ENCODE measurements around the gene F12.

F12 gene

GRCh38 chr5:177434942-177435738, 25.8 kb upstream of the F12 start:
- no peak overlapping the region for H3K4me3 ChIP-seq (ENCODE audit: low read depth, low read length)
- DNase-seq (ENCODE audit: low read depth): peak; percentile 1
- TF ChIP-seq MAX (IDR thresholded peaks at IDR 0.05; ENCODE audit: low read depth, low read length): no peak
- TF ChIP-seq MYC (IDR thresholded peaks at IDR 0.05; ENCODE audit: low read depth, low read length): no peak
- TF ChIP-seq POLR2A (IDR thresholded peaks at IDR 0.05; ENCODE audit: extremely low read depth, insufficient read length): no peak
- no peak for TF ChIP-seq CTCF (IDR thresholded peaks at IDR 0.05; ENCODE audit: low read depth, low read length)

- H3K4me3 ChIP-seq (ENCODE audit: low read depth, low read length): no peak overlapping the region
- TF ChIP-seq MYC (IDR thresholded peaks at IDR 0.05; ENCODE audit: low read depth, low read length): no peak
- no peak for TF ChIP-seq MAX (IDR thresholded peaks at IDR 0.05; ENCODE audit: low read depth, low read length)
- no peak for TF ChIP-seq CTCF (IDR thresholded peaks at IDR 0.05; ENCODE audit: low read depth, low read length)
- no peak for TF ChIP-seq POLR2A (IDR thresholded peaks at IDR 0.05; ENCODE audit: extremely low read depth, insufficient read length)
- peak; percentile 1 for DNase-seq (ENCODE audit: low read depth)
These were observed 25.1 kb upstream of the F12 start for GRCh38 chr5:177434437-177434836.

GRCh38 chr5:177433658-177434217, 24.4 kb upstream of the F12 start:
- H3K4me3 ChIP-seq (ENCODE audit: low read depth, low read length): no peak overlapping the region
- TF ChIP-seq POLR2A (IDR thresholded peaks at IDR 0.05; ENCODE audit: extremely low read depth, insufficient read length) (no peak), MYC (IDR thresholded peaks at IDR 0.05; ENCODE audit: low read depth, low read length) (no peak), MAX (IDR thresholded peaks at IDR 0.05; ENCODE audit: low read depth, low read length) (no peak), CTCF (IDR thresholded peaks at IDR 0.05; ENCODE audit: low read depth, low read length) (no peak)
- DNase-seq (ENCODE audit: low read depth): peak; percentile 1

GRCh38 chr5:177432839-177433657, 23.7 kb upstream of the F12 start:
- DNase-seq (ENCODE audit: low read depth): peak; percentile 1
- no peak overlapping the region for H3K4me3 ChIP-seq (ENCODE audit: low read depth, low read length)
- TF ChIP-seq CTCF (IDR thresholded peaks at IDR 0.05; ENCODE audit: low read depth, low read length) (no peak), MYC (IDR thresholded peaks at IDR 0.05; ENCODE audit: low read depth, low read length) (no peak), MAX (IDR thresholded peaks at IDR 0.05; ENCODE audit: low read depth, low read length) (no peak), POLR2A (IDR thresholded peaks at IDR 0.05; ENCODE audit: extremely low read depth, insufficient read length) (no peak)

- TF ChIP-seq MYC (IDR thresholded peaks at IDR 0.05; ENCODE audit: low read depth, low read length) (no peak), CTCF (IDR thresholded peaks at IDR 0.05; ENCODE audit: low read depth, low read length) (no peak), POLR2A (IDR thresholded peaks at IDR 0.05; ENCODE audit: extremely low read depth, insufficient read length) (no peak), MAX (IDR thresholded peaks at IDR 0.05; ENCODE audit: low read depth, low read length) (no peak)
- DNase-seq (ENCODE audit: low read depth): no peak
- H3K4me3 ChIP-seq (ENCODE audit: low read depth, low read length): no peak overlapping the region
These were observed 22.9 kb upstream of the F12 start for GRCh38 chr5:177432143-177432838.

All from NB4 (cell line).